Lung microvascular endothelial cell (primary cell): ENCODE results near the gene GABRB2. TPM values are rescaled to one million over a fixed set of nuclear protein-coding genes. Genes with fewer than 3 reads are reported as not detected.

Source experiments
- DNase-seq, 2 donors: peaks; one replicate each; pipeline versions ENCODE4 v3.0.0 to v3.0.0-alpha.2; 2010; ENCODE audit warnings: low read depth in 2 of 2
- total RNA-seq: library from RNA; depleted of rRNA; stranded (reverse); fragments of >200 nt; gene quantifications from 2 replicates; pipeline ENCODE4 v1.2.1, GENCODE V29; 2014

GABRB2 gene
- total RNA-seq, 1 donor from 2014 or later, result not detected

DNA sequence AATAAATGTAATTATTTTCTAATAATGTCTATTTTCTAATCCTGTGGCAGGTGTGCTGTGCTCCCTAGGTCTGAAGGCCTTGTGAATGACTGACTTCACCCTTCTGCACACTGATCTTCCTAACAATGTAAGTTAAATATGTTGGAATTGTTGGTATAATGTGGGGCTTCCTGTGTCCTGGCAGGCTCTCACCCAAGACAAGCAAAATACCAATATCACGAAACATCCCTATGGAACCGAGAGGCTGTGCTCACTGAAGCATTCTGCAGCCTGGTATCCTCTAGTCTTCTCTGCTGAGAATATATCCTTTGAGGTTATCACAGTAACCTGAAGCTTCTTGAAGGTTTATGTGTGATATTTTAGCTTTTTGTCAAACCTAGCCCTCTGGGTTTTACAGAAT is 159.4 kb downstream of the GABRB2 start:
- no peak for DNase-seq

DNA sequence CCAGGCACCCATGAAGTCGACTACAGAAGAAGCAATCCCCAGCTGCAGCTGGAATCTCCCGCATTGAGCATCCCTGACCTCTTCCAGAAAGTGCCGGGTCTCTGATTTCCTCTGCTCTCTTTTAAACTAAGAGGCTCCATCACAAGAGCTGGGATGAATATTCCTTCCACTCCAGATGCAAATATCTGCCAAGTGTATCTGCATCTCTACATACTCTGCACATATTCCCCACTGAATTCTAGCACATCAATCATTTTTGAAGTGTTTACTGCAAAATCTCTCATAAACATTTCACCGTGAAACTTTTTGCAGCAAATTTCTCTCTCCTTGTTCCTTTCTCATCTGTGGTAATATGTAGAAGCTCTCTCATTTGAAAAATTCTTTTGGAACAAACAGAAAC is 161.5 kb downstream of the GABRB2 start:
- no peak for DNase-seq

DNA sequence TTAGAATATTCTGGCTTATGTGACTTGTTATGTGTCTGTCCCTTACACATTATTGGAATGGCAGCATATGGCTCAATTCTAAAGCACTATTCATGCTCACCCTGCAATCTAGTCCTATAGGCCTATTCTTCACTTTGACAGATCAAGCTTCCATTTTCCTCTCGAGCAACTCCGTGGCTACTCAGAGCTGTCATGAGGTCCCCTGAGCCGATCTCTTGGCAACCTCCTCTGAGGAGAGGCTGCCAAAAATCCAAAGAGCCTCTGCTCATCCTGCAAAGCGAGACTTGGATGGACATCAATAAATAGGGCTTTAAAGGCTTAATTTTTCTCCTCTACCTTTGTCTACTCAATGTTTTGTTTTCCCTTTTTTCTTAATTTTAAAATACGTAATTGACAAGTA is 163.8 kb downstream of the GABRB2 start:
- no peak for DNase-seq

DNA sequence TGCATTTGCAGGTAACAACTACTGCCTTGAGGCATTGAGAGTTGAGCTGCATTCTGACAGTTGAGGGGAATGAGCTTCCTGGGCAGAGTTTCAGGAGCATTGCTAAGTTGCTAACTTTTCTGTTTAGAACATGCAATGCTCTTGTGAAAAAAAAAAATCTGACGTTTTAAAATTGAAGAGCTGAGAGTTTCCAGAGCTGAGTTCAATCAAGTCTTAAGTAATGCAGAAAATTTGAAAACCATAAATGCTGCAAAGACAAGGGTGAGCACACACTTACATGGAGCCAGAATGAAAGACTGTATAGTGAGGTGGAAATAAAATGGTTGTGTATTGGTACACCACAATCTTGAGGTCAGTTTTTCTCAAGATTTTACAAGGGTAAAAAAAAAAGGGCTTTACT is 166.0 kb downstream of the GABRB2 start:
- no peak for DNase-seq

DNA sequence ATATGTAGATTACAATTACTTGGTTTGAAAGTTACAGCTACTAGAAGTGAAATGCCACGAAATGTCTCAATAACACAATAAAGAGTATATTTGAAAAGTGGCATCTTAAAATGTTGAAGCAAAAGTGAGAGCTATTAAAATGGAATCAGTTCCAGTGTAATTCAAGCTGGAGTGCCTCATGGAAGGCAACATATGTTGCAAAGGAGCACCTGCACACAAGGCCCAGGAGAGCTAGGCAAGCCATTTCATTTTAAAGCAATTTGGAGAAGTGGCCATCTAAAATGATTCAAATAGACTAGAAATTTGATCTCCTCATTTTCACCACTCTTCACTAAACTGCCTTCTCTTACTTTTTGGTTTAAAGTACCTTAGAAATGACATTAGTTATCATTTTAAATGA is 167.8 kb downstream of the GABRB2 start:
- no peak for DNase-seq

DNA sequence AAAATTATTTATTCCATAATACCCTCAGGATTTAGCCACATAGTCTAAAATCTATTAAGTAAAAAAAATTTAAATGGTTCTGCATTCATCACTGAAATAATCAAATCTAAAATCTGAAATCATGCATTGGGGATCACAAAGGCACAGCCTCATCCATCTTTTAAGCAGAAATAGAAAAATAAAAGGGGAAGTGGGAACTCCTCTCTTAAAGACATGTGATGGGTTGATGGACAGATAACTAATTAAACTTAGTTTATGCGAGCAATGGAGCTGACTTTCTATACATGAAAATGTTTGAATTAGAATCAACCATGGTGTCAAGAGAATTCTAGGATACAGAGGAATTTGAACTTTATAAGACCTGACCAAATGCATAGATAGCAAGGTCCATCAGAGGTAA is 170.5 kb downstream of the GABRB2 start:
- DNase-seq, result no peak

DNA sequence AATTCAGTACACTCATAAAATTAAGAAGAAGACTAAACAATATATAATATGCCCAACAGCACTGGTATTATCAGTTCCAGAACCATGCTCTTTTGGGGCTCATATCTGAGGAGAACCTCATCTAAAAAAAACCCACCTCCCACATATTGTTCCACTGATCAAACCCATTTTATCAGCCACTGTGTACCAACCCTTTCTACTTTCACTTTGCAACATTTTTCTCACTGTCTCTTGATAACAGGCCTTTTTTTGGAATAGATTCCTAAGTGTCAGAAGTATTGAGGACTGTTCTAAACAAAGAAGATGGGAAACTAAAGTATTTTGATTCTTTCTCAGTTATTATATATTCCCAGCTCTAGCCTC is 173.2 kb downstream of the GABRB2 start:
- DNase-seq, result no peak

DNA sequence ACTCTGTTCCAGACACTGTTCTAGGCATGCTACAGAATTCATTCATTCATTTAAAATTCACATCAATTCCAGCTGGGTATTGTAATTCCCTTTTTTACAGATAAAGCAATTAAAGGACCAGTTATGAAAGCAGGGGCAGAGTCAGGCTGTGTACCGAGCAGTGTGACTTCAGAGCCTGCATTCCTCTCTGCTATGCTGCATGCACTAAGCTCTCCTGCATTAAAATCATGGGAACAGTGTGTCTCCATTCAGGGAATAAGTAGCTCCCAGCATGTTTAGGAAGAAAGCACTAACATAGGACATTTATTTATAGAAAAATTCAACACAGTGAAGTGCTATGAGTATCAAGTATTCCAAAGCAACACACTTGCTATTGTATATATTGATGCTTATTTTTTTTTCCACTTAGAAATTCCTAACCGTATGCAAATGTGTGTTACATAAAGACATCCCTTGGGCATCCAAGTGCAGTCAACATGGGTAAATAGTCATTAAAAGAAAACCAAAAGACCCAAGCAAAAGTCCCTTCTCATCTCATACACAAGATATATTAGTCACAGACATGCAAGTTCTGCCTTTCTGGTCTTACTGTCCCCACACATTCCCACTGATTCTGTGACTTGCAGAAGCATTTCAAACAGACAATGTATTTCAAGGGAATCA is 173.7 kb downstream of the GABRB2 start:
- no peak for DNase-seq

DNA sequence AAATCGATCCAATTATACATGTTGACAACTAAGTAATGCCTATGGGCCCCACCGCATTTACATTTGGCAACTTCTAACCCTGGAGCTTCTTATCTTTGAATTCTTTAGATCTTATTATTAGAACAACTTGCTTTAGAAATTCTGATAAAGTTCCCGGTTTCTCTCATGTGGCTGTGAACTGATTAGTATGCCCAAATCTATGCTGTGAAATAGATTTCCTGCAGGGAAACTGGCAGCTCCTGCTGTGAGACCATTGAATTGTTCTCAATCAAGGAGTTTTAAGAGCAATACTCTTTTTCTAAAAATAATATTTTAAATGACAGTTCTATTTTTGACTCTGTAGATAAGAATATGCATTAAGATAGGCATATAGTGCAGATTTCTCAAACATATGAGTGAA is 177.5 kb downstream of the GABRB2 start:
- no peak for DNase-seq

DNA sequence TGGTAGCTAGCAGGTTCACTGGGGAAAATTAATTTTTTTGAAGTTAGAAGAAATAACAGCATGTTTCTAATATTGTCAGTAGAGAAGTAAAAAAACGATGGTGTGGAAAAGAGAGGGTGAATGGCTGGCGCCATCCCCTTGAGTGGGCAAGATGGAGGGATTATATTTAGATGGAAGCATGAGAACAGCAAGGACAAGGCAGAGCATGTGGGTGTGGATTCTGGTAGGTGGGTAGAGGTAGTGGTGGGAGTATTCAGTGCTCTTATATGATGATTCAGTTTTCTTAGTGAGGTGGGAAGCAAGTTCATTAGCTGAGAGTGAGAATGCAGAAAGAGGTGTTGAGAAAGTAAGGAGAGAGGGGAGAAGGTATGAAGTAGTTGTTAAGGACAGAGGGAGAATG is 188.1 kb downstream of the GABRB2 start:
- no peak for DNase-seq

DNA sequence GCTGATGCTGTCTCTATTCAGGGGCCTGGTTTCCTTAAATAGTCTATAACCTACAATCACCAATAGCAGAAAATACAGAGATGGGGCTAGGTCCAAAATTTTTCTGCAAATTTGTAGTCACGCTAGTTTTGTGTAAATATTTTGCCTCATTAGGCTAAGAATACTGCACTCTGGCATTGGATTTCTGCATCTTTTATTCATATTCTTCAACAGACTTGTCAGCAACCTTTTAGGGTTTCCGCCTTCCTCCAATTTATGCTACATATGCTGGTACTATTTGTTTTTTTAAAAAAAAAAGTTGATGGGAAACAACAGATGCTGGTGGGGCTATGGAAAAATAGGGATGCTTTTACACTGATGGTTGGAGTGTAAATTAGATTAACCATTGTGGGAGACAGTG is 202.3 kb downstream of the GABRB2 start:
- DNase-seq, result no peak

DNA sequence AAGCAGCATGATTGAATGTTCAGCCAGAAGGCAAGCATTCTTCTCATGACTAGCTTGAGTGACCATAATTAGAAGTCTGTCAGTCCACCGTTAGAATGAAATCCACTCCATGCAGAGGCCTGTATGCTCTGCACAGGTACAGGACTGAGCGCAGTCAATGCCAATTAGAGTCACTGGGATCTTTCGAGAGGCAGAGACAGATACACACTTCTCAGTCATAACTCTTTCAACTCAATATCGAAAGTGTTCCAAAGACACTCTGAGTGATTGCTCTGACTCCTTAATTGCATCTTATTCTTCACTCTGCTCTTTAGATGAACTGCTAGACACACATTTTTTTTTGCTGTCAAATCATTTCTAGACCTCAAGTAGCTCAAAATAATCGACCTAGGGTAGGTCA is 203.6 kb downstream of the GABRB2 start:
- DNase-seq, result no peak

DNA sequence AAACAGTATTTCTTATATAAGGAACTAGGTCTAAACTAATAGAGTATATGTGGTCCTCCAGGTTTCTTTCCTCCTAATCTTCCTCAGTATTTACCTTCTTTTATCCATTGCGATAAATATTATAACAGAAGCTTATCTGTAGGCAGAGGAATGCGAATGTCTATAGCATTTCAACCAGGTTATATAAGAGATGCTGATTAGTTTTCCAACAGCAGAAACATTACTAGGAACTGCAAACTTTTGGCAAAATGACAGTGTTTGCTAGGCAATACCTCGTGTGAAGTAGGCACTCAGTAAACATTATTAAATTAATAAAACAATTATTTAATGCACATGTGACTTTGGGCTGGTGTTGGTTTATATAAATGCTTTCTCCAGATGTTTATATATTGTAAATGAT is 206.5 kb downstream of the GABRB2 start:
- DNase-seq, result no peak

DNA sequence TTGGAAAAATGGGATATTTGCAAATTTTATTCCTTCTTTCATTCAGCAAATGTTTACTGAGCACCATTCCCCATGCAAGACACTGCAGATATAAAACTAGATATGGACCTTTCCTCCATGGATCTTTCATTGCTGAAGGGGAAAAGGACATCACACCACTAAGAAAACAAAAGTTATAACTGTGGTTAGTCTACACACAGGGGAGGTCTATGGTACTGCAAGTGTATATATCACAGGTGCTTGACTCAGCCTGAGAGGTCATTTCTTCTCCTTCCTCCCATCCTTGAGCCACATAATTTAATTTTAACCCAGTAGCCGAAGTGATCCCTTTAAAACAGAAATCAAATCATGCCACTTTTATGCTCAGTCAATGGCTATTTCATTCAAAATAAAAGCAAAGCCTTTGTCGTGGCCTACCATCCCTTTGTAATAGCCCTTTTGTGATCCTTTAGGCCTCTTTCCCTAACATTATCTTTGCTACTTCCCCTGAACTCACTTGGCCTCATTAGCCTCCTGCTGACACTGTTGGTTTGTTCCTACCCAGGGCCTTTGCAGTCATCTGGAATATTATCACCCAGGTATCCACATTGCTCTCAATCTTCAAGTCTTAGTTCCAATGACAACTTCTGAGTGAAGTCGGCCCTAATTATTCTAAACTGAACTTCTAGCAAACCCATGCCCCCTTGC is 213.2 kb downstream of the GABRB2 start:
- no peak for DNase-seq

DNA sequence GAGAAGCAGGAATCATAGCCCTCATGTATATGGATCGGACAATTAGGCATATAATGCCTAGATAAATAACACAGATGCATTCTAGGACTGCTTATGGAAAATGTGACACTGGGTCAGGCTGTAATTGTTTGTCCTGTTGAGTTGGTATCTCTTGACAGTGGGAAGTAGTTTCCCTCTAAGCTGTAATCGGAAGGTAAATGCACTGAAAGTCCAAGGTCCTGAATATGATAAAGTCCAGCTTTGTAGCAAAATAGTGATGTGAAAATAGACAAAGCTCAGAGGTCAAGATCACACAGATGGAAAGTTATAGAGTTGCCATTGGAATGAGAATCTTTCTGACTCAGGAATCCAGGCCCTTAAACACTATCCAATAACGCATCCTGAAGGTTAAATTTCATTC is 214.2 kb downstream of the GABRB2 start:
- no peak for DNase-seq

DNA sequence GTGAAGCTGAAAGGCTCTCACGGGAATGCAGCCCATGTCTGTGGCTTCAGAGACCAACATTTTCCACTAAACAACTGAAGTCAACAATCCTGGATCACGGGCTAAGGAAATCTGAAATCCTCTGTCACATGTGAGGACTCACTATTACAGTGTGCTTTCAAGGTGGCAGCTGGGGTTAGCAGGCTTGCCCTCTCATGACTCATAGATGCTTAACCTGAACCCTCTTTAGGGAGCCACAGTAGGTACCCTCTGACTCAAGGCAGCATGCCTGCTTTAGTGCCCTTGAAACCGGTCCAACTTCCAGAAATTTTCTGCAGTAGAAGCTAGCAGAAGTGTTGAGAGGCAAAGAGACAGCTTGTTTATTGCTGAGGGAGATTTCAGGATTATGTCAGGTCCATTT is 232.5 kb downstream of the GABRB2 start:
- DNase-seq, result no peak

DNA sequence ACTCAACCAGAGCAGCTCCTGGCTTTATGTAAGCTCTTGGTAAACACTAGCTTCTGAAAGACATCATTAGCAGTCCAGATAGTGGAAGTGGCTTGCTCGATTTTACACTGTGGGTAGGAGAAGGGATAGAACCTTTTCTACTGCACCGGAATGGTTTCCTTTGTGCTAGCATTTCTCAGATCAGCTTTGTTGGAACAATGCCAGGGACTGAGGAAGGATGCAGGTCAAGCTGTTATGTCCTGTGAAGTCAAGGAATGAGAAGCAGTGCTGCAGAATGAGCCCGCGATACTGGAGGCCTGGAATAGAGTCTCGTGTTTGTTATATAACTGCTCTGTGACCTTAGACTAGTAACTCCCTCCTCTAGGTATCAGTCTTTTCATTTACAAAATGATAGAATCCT is 233.6 kb downstream of the GABRB2 start:
- DNase-seq, result no peak

DNA sequence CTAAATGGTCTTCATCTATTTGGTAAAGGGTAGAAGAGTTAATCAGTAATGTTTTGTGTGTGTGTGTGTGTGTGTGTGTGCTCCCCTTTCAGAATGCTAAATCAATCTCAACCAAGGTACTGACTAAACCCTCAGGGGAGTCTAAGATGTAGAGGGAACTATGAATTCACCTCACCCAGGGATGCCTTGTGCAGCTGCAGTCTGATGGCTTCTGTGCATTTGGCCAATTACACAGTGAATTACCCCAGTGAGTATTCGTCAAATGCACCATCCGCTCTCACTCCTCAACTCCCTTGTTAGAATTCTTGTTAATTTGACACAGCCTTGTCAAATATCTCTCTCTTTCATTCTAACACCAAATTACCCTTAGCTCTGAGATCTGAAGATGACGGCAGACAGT is 234.6 kb downstream of the GABRB2 start:
- DNase-seq, result no peak

DNA sequence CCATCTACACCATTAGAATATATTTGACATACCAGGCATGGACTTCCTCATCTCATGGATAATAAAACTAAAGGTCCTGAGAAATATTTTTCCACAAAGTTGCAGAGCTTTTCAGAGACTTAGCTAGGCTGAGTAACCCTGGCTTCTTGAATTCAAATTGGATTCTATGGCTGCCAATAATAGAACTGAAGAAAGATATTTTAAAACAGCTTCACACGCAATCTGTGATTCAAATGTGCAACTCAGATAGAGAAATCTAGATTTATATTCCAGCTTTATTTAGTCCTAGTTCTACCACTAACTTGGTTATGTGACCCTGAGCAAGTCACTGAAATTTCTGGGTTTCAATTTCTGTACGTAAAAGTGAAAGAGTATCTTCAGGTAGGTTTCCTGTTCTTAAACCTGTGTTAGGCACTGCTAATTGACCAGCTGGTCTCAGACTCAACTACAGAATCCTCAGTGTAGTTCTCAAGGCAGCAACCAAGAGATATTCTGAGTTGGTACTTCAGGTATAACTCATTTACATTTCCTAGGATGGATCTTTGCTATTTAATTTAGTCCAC is 235.3 kb downstream of the GABRB2 start:
- DNase-seq, result no peak

DNA sequence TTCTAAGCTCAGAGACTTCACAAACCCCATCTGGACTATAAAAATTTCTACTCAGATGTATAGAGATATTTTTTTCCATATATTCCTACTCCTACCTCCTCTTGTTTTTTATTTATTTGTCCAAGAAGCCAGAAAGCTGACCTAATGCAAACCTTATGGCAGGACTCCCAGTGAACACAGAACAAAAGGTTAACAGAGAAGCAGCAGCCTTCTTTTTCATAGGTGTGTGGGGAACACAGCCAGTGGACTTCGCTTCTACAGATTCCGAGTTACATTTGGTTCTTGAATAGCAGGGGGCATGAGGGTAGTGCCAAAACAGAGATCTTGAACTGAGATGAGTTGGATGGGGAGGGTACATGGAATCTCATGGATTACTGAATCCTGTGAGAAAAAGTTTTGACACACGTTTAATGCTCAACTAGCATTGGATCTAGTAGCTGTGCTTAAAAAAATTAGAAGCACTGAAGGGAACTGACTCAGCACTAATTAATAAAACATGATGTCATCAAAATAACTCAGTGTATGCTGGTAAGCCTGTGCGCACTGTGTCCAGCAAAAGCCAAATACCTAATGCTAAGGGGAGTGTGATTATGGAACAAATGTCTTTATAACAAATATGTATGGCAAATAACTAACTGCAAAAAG is 240.1 kb downstream of the GABRB2 start:
- no peak for DNase-seq

DNA sequence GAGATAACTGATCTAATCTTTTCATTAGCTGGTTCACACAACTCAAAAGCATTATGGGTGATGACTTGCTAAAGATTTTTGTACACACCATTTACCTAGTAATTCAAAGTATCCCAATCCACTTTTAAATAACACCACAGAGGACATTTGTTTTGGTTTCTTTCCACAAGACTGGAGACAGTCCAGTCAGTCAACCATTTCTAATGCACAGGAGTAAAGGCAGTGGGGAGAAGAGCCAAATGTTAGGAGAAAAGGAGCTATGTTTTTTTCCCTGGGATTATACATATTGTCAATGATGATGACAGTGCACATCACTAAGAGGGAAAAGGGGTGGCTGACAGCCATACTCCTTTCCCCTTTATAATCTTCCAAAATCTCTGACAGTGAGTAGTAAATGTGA is 240.9 kb downstream of the GABRB2 start:
- no peak for DNase-seq

DNA sequence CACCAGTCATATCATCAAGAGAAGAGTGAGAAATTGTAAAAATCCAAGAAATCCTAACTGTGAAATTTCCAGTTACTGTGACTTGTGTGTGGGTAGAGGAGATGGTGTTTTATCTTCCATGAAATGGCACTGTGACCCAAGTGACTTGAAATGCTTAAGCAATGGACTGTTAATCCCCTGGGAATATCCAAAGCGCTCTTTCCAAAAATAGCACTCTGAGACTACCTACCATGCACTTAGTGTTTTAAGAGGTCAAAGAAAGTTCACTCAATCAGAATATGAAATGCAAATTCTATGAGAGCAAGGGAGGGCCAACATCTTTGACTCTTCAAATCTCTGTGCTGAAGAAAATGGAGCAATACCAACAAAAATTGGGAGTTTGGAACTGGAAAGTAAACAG is 244.0 kb downstream of the GABRB2 start:
- DNase-seq, result no peak

DNA sequence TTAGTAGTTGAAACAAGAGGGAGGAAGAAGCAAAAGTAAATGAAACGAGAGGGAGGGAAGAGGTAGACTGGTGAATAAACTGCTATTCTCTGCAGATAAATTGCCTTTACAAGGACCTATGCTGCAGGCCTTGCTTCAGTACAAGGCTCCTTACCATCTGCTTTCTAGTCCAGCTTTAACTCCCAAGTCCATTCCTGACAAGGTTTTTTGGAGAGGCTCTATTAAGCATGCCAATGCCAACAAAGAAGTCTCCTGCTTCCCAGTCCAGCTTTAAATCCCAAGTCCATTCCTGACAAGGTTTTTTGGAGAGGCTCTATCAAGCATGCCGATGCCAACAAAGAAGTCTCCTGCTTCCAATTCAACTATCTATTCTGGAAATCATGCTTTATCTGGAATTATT is 244.9 kb downstream of the GABRB2 start:
- no peak for DNase-seq
